GM12878 (cell line): Measurements from ENCODE around the gene HOXD11. TPM values are rescaled to one million over a fixed set of nuclear protein-coding genes. Genes with fewer than 3 reads are reported as not detected.

ENCODE experiments used
- ATAC-seq: fragments of 200-7000 bp; cut with Tn5 transposase; 3 replicates; pipeline ENCODE4 v1.9.1; 2020; ENCODE audit warnings: mild to moderate bottlenecking, moderate library complexity
- BruUV-seq: library from RNA; stranded (reverse); fragments of 400-500 nt; replicated peaks from 2 replicates; lab custom pipeline; 2021; lab: Mats Ljungman, UMichigan
- CTCF ChIA-PET: fragments of 300-600 bp; sonication (Branson Sonifier 250); formaldehyde crosslinking; extraction: SDS; loops from one replicate; lab custom pipeline; 2021; ENCODE audit warnings: inconsistent platforms; lab: Yijun Ruan, JAX
- POLR2A ChIA-PET: fragments of 350-600 bp; formaldehyde crosslinking; extraction: SDS; loops from one replicate; lab custom pipeline; 2021; ENCODE audit warnings: inconsistent platforms; lab: Charles Lee
- RAD21 ChIA-PET: fragments of 300-600 bp; sonication (Branson Sonifier 250); formaldehyde crosslinking; loops from one replicate; lab custom pipeline; 2023; ENCODE audit warnings: antibody characterized with exemption; ENCODE audit not compliant: unreplicated experiment; lab: Charles Lee
- SMC1A ChIA-PET: fragments of 300-600 bp; sonication (Branson Sonifier 250); formaldehyde crosslinking; loops from one replicate; lab custom pipeline; 2023; ENCODE audit not compliant: unreplicated experiment, uncharacterized antibody; lab: Charles Lee
- DNase-seq: peaks from one replicate; pipeline ENCODE4 v3.0.0-alpha.2; 2011; ENCODE audit warnings: low read depth, low spot score
- FAIRE-seq: peaks from 3 replicates; lab custom pipeline; 2011; peaks lifted over from hg19 to GRCh38; lab: Jason Lieb, UNC
- H2AFZ ChIP-seq: 2 replicates; pipeline ENCODE4 v1.6.0; 2011; ENCODE audit warnings: low read depth, low read length, control low read depth; ENCODE audit not compliant: control insufficient read depth
- H3K27ac ChIP-seq: 2 replicates; pipeline ENCODE4 v1.5.1; 2011; ENCODE audit warnings: control low read depth; ENCODE audit not compliant: control insufficient read depth, insufficient read depth
- H3K27me3 ChIP-seq, 2 experiments: replicated peaks in 1 of 2; 2 replicates each; pipeline versions ENCODE4 v1.6.0 to v1.6.1; 2011; ENCODE audit warnings: low read length in 1 of 2; ENCODE audit not compliant: control insufficient read depth in 2 of 2, insufficient read depth in 2 of 2
- H3K36me3 ChIP-seq, 2 experiments: 2 replicates each; pipeline ENCODE4 v1.5.1; 2011; ENCODE audit warnings: low read length in 1 of 2; ENCODE audit not compliant: control insufficient read depth in 2 of 2, insufficient read depth in 2 of 2
- H3K4me1 ChIP-seq: 2 replicates; pipeline ENCODE4 v1.6.1; 2011; ENCODE audit warnings: mild to moderate bottlenecking, low read length, moderate library complexity, mixed read lengths; ENCODE audit not compliant: control insufficient read depth, insufficient read depth
- H3K4me2 ChIP-seq: 2 replicates; pipeline ENCODE4 v1.6.0; 2011; ENCODE audit warnings: control low read depth; ENCODE audit not compliant: control insufficient read depth, insufficient read depth
- H3K4me3 ChIP-seq: fragments of 200-600 bp; sonication (generic); 2 replicates; pipeline ENCODE4 v1.5.1; 2016
- H3K79me2 ChIP-seq: 2 replicates; pipeline ENCODE4 v1.6.0; 2011; ENCODE audit warnings: low read length; ENCODE audit not compliant: control insufficient read depth, insufficient read depth
- H3K9ac ChIP-seq: 2 replicates; pipeline ENCODE4 v1.8.0; 2011; ENCODE audit warnings: low read length, control low read depth, mixed read lengths; ENCODE audit not compliant: control insufficient read depth, insufficient read depth
- H3K9me3 ChIP-seq: replicated peaks from 3 replicates; pipeline ENCODE4 v1.5.1; 2011; ENCODE audit warnings: mild to moderate bottlenecking, low read length; ENCODE audit not compliant: control insufficient read depth, insufficient read depth
- H4K20me1 ChIP-seq: 2 replicates; pipeline ENCODE4 v1.6.0; 2011; ENCODE audit not compliant: control insufficient read depth, insufficient read depth
- CEBPB ChIP-seq, 2 experiments: fragments of 150-350 bp in 1 of 2; IDR thresholded peaks; 2 replicates each; pipeline ENCODE4 v1.6.1; 2012 to 2014; ENCODE audit warnings: low read depth in 2 of 2, low read length in 2 of 2, borderline replicate concordance in 1 of 2, inconsistent platforms in 1 of 2
- CREB1 ChIP-seq: IDR thresholded peaks from 2 replicates; pipeline ENCODE4 v1.6.1; 2012; ENCODE audit warnings: low read depth, mild to moderate bottlenecking, inconsistent platforms
- CREM ChIP-seq: IDR thresholded peaks from 2 replicates; pipeline ENCODE4 v1.6.1; 2014; ENCODE audit warnings: antibody characterized with exemption, low read depth
- IKZF1 ChIP-seq: fragments of 450-650 bp; conservative IDR thresholded peaks from 2 replicates; pipeline ENCODE4 v1.6.1; 2017; ENCODE audit warnings: antibody characterized with exemption, mild to moderate bottlenecking
- POLR2AphosphoS5 ChIP-seq: IDR thresholded peaks from 2 replicates; pipeline ENCODE4 v1.6.1; 2011; ENCODE audit warnings: mild to moderate bottlenecking, low read length, inconsistent platforms
- SREBF2 ChIP-seq: IDR thresholded peaks from 2 replicates; pipeline ENCODE4 v1.6.1; 2012; ENCODE audit warnings: mild to moderate bottlenecking, low read length
- ZNF217 ChIP-seq: fragments of 450-650 bp; IDR thresholded peaks from 2 replicates; pipeline ENCODE4 v1.6.1; 2017; ENCODE audit warnings: antibody characterized with exemption, mild to moderate bottlenecking
- ZNF384 ChIP-seq: IDR thresholded peaks from 2 replicates; pipeline ENCODE4 v1.6.1; 2012; ENCODE audit warnings: low read depth, mild to moderate bottlenecking, low read length, improper control_type of control experiment, borderline replicate concordance
- ZNF622 ChIP-seq: fragments of 450-650 bp; IDR thresholded peaks from 2 replicates; pipeline ENCODE4 v1.6.1; 2017; ENCODE audit warnings: mild to moderate bottlenecking, inconsistent platforms
- WGBS: methylation state at CpG from one replicate; pipeline ENCODE4 v1.1.6; 2016; ENCODE audit warnings: low lambda C conversion rate; ENCODE audit not compliant: insufficient replicate concordance, insufficient coverage; ENCODE audit errors: missing lambda C conversion rate; 5-methylcytosine and 5-hydroxymethylcytosine counted together
- in situ Hi-C: fragments of 300-500 bp; cut with MboI; formaldehyde crosslinking; loops from 9 replicates; pipeline ENCODE4 v1.14.3; 2018; ENCODE audit warnings: mixed read lengths
- intact Hi-C: fragments of 100-400 bp; cut with micrococcal nuclease; formaldehyde crosslinking; loops from one replicate; pipeline ENCODE4 v1.14.2; 2022; ENCODE audit not compliant: unreplicated experiment
- polyA plus RNA-seq, 11 experiments: library from polyadenylated mRNA; depleted of rRNA in 4 of 11; unstranded in 6 of 11; stranded (reverse) in 5 of 11; fragments of >200 nt; fragmentation: Nextera tagmentation in 4 of 11; fragmentation: Illumina TruSeq in 1 of 11; extraction: Ambion mirVana in 4 of 11; extraction: Trizol in 1 of 11; gene quantifications; 1 replicate in 1 of 11; 2 replicates in 10 of 11; pipeline versions ENCODE4 v1.2.1 to v1.2.3, GENCODE V29; 2011 to 2016; ENCODE audit warnings: inconsistent platforms in 2 of 11, missing spikeins in 2 of 11, low read depth in 1 of 11
- total RNA-seq, 4 experiments: library from RNA; depleted of rRNA in 3 of 4; stranded (reverse); fragments of >200 nt in 3 of 4; fragmentation: Illumina TruSeq in 1 of 4; extraction: Trizol in 1 of 4; gene quantifications; 2 replicates each; pipeline versions ENCODE4 v1.2.1 to v1.2.3, GENCODE V29; 2013 to 2021
- TF ChIP-seq, protein P1 (sequence below), 3 experiments: IDR thresholded peaks in 2 of 3; conservative IDR thresholded peaks in 1 of 3; 2 replicates each; pipeline ENCODE4 v1.5.1; 2011; ENCODE audit warnings: low read depth in 3 of 3, low read length in 3 of 3, mild to moderate bottlenecking in 3 of 3, control low read depth in 2 of 3, moderate library complexity in 2 of 3, inconsistent platforms in 1 of 3, mixed read lengths in 1 of 3; ENCODE audit not compliant: control insufficient read depth in 2 of 3, insufficient read depth in 1 of 3; ENCODE audit errors: extremely low read depth in 1 of 3
- TF ChIP-seq, protein P2 (sequence below): IDR thresholded peaks from 2 replicates; pipeline ENCODE4 v1.6.1; 2012; ENCODE audit warnings: low read length, inconsistent platforms

Gene HOXD11
- total and polyA plus RNA-seq, 10 of the 15 experiments (the other 5 are each of a cell fraction or from before 2014, with no cell fraction given): not detected

DNA sequence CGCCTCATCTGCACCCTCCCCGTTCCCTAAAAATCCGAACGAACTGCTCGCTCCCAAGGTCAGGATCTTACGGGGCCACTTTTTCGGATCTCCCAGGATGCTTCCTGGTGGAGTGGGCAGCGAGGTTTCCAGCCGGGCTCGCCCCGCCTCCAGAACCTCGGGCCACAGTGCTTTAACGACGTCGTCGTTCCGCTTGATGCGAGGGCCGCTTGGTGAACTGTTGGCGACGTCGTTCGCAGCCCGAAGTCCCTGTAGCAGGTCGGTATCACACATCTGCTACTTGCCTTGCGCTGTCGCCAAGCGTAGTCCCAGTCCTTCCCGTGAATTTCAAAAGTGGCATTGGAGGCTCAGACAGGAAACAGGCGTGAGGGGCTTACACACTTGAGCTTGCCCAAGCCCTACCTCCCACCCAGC is 38.7 kb upstream of the HOXD11 start (continued):
- TF ChIP-seq, protein P1, sequence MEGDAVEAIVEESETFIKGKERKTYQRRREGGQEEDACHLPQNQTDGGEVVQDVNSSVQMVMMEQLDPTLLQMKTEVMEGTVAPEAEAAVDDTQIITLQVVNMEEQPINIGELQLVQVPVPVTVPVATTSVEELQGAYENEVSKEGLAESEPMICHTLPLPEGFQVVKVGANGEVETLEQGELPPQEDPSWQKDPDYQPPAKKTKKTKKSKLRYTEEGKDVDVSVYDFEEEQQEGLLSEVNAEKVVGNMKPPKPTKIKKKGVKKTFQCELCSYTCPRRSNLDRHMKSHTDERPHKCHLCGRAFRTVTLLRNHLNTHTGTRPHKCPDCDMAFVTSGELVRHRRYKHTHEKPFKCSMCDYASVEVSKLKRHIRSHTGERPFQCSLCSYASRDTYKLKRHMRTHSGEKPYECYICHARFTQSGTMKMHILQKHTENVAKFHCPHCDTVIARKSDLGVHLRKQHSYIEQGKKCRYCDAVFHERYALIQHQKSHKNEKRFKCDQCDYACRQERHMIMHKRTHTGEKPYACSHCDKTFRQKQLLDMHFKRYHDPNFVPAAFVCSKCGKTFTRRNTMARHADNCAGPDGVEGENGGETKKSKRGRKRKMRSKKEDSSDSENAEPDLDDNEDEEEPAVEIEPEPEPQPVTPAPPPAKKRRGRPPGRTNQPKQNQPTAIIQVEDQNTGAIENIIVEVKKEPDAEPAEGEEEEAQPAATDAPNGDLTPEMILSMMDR (IDR thresholded peaks at IDR 0.05 in 2 of 3, conservative IDR thresholded peaks at IDR 0.05 in 1 of 3; ENCODE audit: control insufficient read depth in 2 of 3, extremely low read depth in 1 of 3, insufficient read depth in 1 of 3, low read depth in 3 of 3, low read length in 3 of 3): no peak
- no peak for TF ChIP-seq POLR2AphosphoS5

DNA sequence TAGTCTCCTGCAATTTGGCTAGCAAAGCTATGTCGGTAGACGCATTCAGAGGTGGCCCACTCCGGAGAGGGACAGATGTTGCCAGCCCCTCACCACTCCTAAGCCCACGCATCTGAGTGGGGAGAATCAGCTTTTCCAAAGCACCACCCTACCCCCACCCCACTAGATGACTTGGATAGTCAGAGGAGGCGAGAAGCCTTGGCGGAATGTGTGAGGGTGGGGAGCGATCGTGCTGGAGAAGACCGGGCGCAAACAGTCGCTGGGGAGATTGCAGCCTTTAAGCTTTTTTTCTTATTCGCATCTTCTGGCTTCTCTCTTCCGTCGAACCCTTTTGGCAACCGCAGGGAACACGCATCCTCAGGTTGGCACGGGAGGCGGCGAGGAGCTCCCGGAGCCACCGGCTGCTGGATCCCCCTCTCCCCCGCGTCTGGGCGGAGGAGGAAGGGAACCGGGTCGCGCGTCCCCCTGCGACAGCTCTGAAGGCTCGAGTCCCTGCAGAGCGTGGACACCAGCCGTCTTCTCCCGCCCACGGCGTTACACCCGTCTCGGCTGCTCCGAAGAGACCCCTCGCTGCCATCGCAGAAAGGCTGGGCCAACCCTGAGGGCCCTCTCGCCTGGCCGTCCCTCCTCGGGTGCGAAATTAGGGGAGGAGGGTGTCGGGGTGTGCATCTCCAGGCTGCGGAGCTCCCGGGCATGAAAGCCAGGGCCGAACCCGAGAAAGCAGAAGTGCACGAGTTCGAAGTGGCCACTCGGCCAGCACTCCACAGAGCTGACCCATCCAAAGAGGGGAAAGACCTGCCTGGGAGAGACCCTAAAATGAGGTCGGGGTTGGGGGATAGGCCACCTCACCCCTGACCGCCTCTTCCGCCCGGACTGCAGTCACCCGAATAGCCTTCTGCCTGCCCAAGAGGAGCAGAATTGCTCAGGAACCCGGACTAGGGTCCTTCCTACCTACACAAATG is 35.5 kb upstream of the HOXD11 start:
- POLR2A ChIA-PET: no interaction called here
- Histone ChIP-seq H3K4me3 (no peak overlapping the region), H3K9me3 (no peaks in the 10 kb centered on the region; the same call in 1 of the 3 replicates), H3K9ac (no peak overlapping the region), H3K79me2 (no peaks in the 10 kb centered on the region)
- TF ChIP-seq ZNF622 (no peak), ZNF217 (no peak), CEBPB (IDR thresholded peaks at IDR 0.05; ENCODE audit: borderline replicate concordance in 1 of 2, low read depth in 2 of 2, low read length in 2 of 2) (no peak), ZNF384 (no peak), SREBF2 (no peak), IKZF1 (no peak), CREB1 (no peak), CREM (no peak)
- TF ChIP-seq, protein P2, sequence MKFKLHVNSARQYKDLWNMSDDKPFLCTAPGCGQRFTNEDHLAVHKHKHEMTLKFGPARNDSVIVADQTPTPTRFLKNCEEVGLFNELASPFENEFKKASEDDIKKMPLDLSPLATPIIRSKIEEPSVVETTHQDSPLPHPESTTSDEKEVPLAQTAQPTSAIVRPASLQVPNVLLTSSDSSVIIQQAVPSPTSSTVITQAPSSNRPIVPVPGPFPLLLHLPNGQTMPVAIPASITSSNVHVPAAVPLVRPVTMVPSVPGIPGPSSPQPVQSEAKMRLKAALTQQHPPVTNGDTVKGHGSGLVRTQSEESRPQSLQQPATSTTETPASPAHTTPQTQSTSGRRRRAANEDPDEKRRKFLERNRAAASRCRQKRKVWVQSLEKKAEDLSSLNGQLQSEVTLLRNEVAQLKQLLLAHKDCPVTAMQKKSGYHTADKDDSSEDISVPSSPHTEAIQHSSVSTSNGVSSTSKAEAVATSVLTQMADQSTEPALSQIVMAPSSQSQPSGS: no peak
- TF ChIP-seq, all 136 proteins: peak for 0
- no peak for DNase-seq
- Histone ChIP-seq H4K20me1 (no peaks in the 10 kb centered on the region), H3K4me2 (no peak overlapping the region), H3K4me1 (no peaks in the 10 kb centered on the region; the same call in 1 of the 2 replicates), H3K27ac (no peak overlapping the region), H3K27me3 (peaks cover 17 to 46% of the 10 kb centered on the region in 2 experiments), H3K36me3 (no peaks in the 10 kb centered on the region), H2AFZ (no peak overlapping the region)
- in situ Hi-C loops (no loop called here), intact Hi-C loops (no loop called here)
- BruUV-seq: no TSS peak
- FAIRE-seq: no peak
- ChIA-PET RAD21 (no interaction called here), CTCF (no interaction called here), SMC1A (interaction anchor here (0.6 kb wide), 1 partner anchor 1083 kb away, joined by 3 read pairs; no protein-coding TSS in a partner anchor)
- WGBS: 39% methylated on average over 53 of the region's 58 CpGs
- no peak for ATAC-seq
